HEK293 (cell line): ENCODE data around the gene TPST2.

Experiments
- GFI1B ChIP-seq: fragments of 450-650 bp; formaldehyde crosslinking; IDR thresholded peaks from 2 replicates; pipeline ENCODE4 v1.5.1; 2016; ENCODE audit warnings: missing biosample characterization, missing genetic modification characterization
- GLI4 ChIP-seq: fragments of 450-650 bp; formaldehyde crosslinking; IDR thresholded peaks from 2 replicates; pipeline ENCODE4 v1.5.1; 2016; ENCODE audit warnings: missing biosample characterization, missing genetic modification characterization
- IKZF3 ChIP-seq: fragments of 450-650 bp; IDR thresholded peaks from 2 replicates; pipeline ENCODE4 v1.5.0; 2018; ENCODE audit warnings: missing biosample characterization, mild to moderate bottlenecking, missing genetic modification characterization, moderate library complexity
- KLF16 ChIP-seq: fragments of 450-650 bp; formaldehyde crosslinking; IDR thresholded peaks from 2 replicates; pipeline ENCODE4 v1.5.1; 2017; ENCODE audit warnings: missing biosample characterization, missing genetic modification characterization
- KLF8 ChIP-seq: fragments of 450-650 bp; formaldehyde crosslinking; IDR thresholded peaks from 2 replicates; pipeline ENCODE4 v1.5.1; 2016; ENCODE audit warnings: missing biosample characterization, missing genetic modification characterization
- OSR2 ChIP-seq: fragments of 450-650 bp; formaldehyde crosslinking; IDR thresholded peaks from 2 replicates; pipeline ENCODE4 v1.5.1; 2016; ENCODE audit warnings: missing biosample characterization, missing genetic modification characterization
- SCRT2 ChIP-seq: fragments of 450-650 bp; formaldehyde crosslinking; IDR thresholded peaks from 2 replicates; pipeline ENCODE4 v1.5.1; 2016; ENCODE audit warnings: missing biosample characterization, missing genetic modification characterization
- SP2 ChIP-seq: fragments of 450-650 bp; formaldehyde crosslinking; IDR thresholded peaks from 2 replicates; pipeline ENCODE4 v1.5.1; 2016; ENCODE audit warnings: missing biosample characterization, missing genetic modification characterization
- TSHZ1 ChIP-seq: fragments of 450-650 bp; formaldehyde crosslinking; IDR thresholded peaks from 2 replicates; pipeline ENCODE4 v1.5.1; 2016; ENCODE audit warnings: missing biosample characterization, missing genetic modification characterization, borderline replicate concordance
- YY1 ChIP-seq: fragments of 450-650 bp; formaldehyde crosslinking; IDR thresholded peaks from 2 replicates; pipeline ENCODE4 v1.5.1; 2018; ENCODE audit warnings: missing biosample characterization, missing genetic modification characterization
- YY2 ChIP-seq: fragments of 450-650 bp; formaldehyde crosslinking; IDR thresholded peaks from 2 replicates; pipeline ENCODE4 v1.5.1; 2016; ENCODE audit warnings: missing biosample characterization, missing genetic modification characterization
- ZFHX2 ChIP-seq: fragments of 450-650 bp; formaldehyde crosslinking; conservative IDR thresholded peaks from 2 replicates; pipeline ENCODE4 v1.5.1; 2016; ENCODE audit warnings: missing biosample characterization, missing genetic modification characterization
- ZNF140 ChIP-seq: fragments of 450-650 bp; formaldehyde crosslinking; IDR thresholded peaks from 2 replicates; pipeline ENCODE4 v1.5.1; 2016; ENCODE audit warnings: missing biosample characterization, missing genetic modification characterization
- ZNF157 ChIP-seq: fragments of 450-650 bp; formaldehyde crosslinking; IDR thresholded peaks from 2 replicates; pipeline ENCODE4 v1.5.1; 2016; ENCODE audit warnings: missing biosample characterization, missing genetic modification characterization
- ZNF2 ChIP-seq: fragments of 450-650 bp; formaldehyde crosslinking; IDR thresholded peaks from 2 replicates; pipeline ENCODE4 v1.5.1; 2016; ENCODE audit warnings: missing biosample characterization, missing genetic modification characterization
- ZNF24 ChIP-seq: fragments of 450-650 bp; formaldehyde crosslinking; IDR thresholded peaks from 2 replicates; pipeline ENCODE4 v1.5.1; 2016; ENCODE audit warnings: missing biosample characterization, missing genetic modification characterization
- ZNF280D ChIP-seq: fragments of 450-650 bp; formaldehyde crosslinking; IDR thresholded peaks from 2 replicates; pipeline ENCODE4 v1.5.1; 2016; ENCODE audit warnings: missing biosample characterization, missing genetic modification characterization
- ZNF362 ChIP-seq: fragments of 450-650 bp; formaldehyde crosslinking; IDR thresholded peaks from 2 replicates; pipeline ENCODE4 v1.5.1; 2016; ENCODE audit warnings: missing biosample characterization, missing genetic modification characterization
- ZNF366 ChIP-seq: fragments of 450-650 bp; formaldehyde crosslinking; conservative IDR thresholded peaks from 2 replicates; pipeline ENCODE4 v1.5.1; 2016; ENCODE audit warnings: missing biosample characterization, missing genetic modification characterization
- ZNF48 ChIP-seq: fragments of 450-650 bp; formaldehyde crosslinking; IDR thresholded peaks from 2 replicates; pipeline ENCODE4 v1.5.1; 2016; ENCODE audit warnings: missing biosample characterization, missing genetic modification characterization
- ZNF521 ChIP-seq: fragments of 450-650 bp; formaldehyde crosslinking; IDR thresholded peaks from 2 replicates; pipeline ENCODE4 v1.5.1; 2017; ENCODE audit warnings: missing biosample characterization, mild to moderate bottlenecking, missing genetic modification characterization
- ZNF571 ChIP-seq: fragments of 450-650 bp; formaldehyde crosslinking; IDR thresholded peaks from 2 replicates; pipeline ENCODE4 v1.5.0; 2017; ENCODE audit warnings: missing biosample characterization, missing genetic modification characterization
- ZNF610 ChIP-seq: fragments of 450-650 bp; formaldehyde crosslinking; IDR thresholded peaks from 2 replicates; pipeline ENCODE4 v1.5.1; 2016; ENCODE audit warnings: missing biosample characterization, missing genetic modification characterization, borderline replicate concordance
- ZNF626 ChIP-seq: fragments of 450-650 bp; sonication (Bioruptor Pico); formaldehyde crosslinking; IDR thresholded peaks from 2 replicates; pipeline ENCODE4 v1.5.1; 2018; ENCODE audit warnings: missing biosample characterization, missing genetic modification characterization, inconsistent platforms
- ZNF645 ChIP-seq: fragments of 450-650 bp; formaldehyde crosslinking; IDR thresholded peaks from 2 replicates; pipeline ENCODE4; 2016; ENCODE audit warnings: missing biosample characterization, missing genetic modification characterization
- ZNF704 ChIP-seq: fragments of 450-650 bp; formaldehyde crosslinking; IDR thresholded peaks from 2 replicates; pipeline ENCODE4 v1.5.1; 2016; ENCODE audit warnings: missing biosample characterization, missing genetic modification characterization
- ZNF747 ChIP-seq: fragments of 450-650 bp; formaldehyde crosslinking; IDR thresholded peaks from 2 replicates; pipeline ENCODE4 v1.5.1; 2016; ENCODE audit warnings: missing biosample characterization, missing genetic modification characterization
- ZNF837 ChIP-seq: fragments of 450-650 bp; formaldehyde crosslinking; IDR thresholded peaks from 2 replicates; pipeline ENCODE4 v1.5.1; 2016; ENCODE audit warnings: missing biosample characterization, missing genetic modification characterization
- ZSCAN18 ChIP-seq: fragments of 450-650 bp; formaldehyde crosslinking; IDR thresholded peaks from 2 replicates; pipeline ENCODE4 v1.5.1; 2016; ENCODE audit warnings: missing biosample characterization, missing genetic modification characterization
- ZXDB ChIP-seq: fragments of 450-650 bp; formaldehyde crosslinking; IDR thresholded peaks from 2 replicates; pipeline ENCODE4 v1.5.1; 2016; ENCODE audit warnings: missing biosample characterization, missing genetic modification characterization

Gene TPST2

GRCh38 chr22:26589845-26590736 is at the start of gene TPST2 (continued):
- TF ChIP-seq TSHZ1 (tag by site-specific recombination) (no peak), ZNF571 (tag by site-specific recombination) (no peak), ZNF362 (tag by site-specific recombination) (no peak), ZNF366 (tag by site-specific recombination) (peak; percentile 35; the same call in 1 of the 2 replicates), YY2 (no peak), SCRT2 (tag by site-specific recombination) (no peak), ZNF280D (tag by site-specific recombination) (no peak), ZNF48 (tag by site-specific recombination) (no peak), ZNF2 (tag by site-specific recombination) (no peak), ZNF521 (tag by site-specific recombination) (no peak), ZNF24 (tag by site-specific recombination) (no peak), ZNF704 (tag by site-specific recombination) (no peak), KLF8 (tag by site-specific recombination) (peak; percentile 69), ZXDB (tag by site-specific recombination) (peak; percentile 47; the same call in 1 of the 2 replicates), GFI1B (no peak), ZNF747 (tag by site-specific recombination) (no peak), OSR2 (tag by site-specific recombination) (no peak), ZNF610 (tag by site-specific recombination) (no peak), ZNF837 (no peak), ZNF626 (tag by site-specific recombination) (no peak), KLF16 (tag by site-specific recombination) (no peak), YY1 (tag by site-specific recombination) (no peak), ZSCAN18 (tag by site-specific recombination) (no peak), ZNF645 (no peak), IKZF3 (tag by site-specific recombination) (peak; percentile 24; the same call in 1 of the 2 replicates), GLI4 (no peak), SP2 (peak; percentile 36), ZNF140 (no peak), ZNF157 (tag by site-specific recombination) (no peak), ZFHX2 (tag by site-specific recombination) (no peak)
